CD14-positive monocyte (primary cell): Measurements from ENCODE around the gene SBSN. TPM values are rescaled to one million over a fixed set of nuclear protein-coding genes. Genes with fewer than 3 reads are reported as not detected.

Experiments
- DNase-seq, 3 donors: peaks; one replicate each; pipeline ENCODE4 v3.0.0-alpha.2; 2011 to 2022
- H2AFZ ChIP-seq: 2 replicates; pipeline ENCODE4 v1.6.0; 2012; ENCODE audit warnings: mild to moderate bottlenecking, low read depth, low read length, inconsistent platforms; ENCODE audit not compliant: insufficient read depth, poor library complexity, severe bottlenecking
- H3K27ac ChIP-seq, 2 donors: 1 replicate in 1 of 2; 2 replicates in 1 of 2; pipeline ENCODE4 v1.5.1; 2012 to 2013; ENCODE audit warnings: low read length in 2 of 2, control low read depth in 1 of 2, inconsistent platforms in 1 of 2, low read depth in 1 of 2, mild to moderate bottlenecking in 1 of 2
- H3K27me3 ChIP-seq, 2 donors: one replicate each; pipeline versions ENCODE4 v1.6.0 to v1.6.1; 2011 to 2013; ENCODE audit warnings: low read length in 2 of 2; ENCODE audit not compliant: control insufficient read depth in 2 of 2, insufficient read depth in 2 of 2
- H3K36me3 ChIP-seq, 2 donors: replicated peaks in 1 of 2; 1 replicate in 1 of 2; 2 replicates in 1 of 2; pipeline versions ENCODE4 v1.5.1 to v1.6.1; 2012 to 2013; ENCODE audit warnings: low read length in 2 of 2, control low read depth in 1 of 2, inconsistent platforms in 1 of 2, mild to moderate bottlenecking in 1 of 2; ENCODE audit not compliant: insufficient read depth in 2 of 2, control insufficient read depth in 1 of 2
- H3K4me1 ChIP-seq, 2 donors: 1 replicate in 1 of 2; 2 replicates in 1 of 2; pipeline versions ENCODE4 v1.5.1 to v1.6.1; 2012 to 2013; ENCODE audit warnings: low read length in 2 of 2, control low read depth in 1 of 2, inconsistent platforms in 1 of 2, mild to moderate bottlenecking in 1 of 2, moderate library complexity in 1 of 2; ENCODE audit not compliant: insufficient read depth in 2 of 2, control insufficient read depth in 1 of 2
- H3K4me2 ChIP-seq: replicated peaks from 2 replicates; pipeline ENCODE3; 2012; ENCODE audit warnings: low read length, moderate library complexity, mild to moderate bottlenecking; ENCODE audit not compliant: poor library complexity, severe bottlenecking; ENCODE audit errors: extremely low read depth
- H3K4me3 ChIP-seq, 3 experiments: fragments of 200-600 bp in 1 of 3; sonication (generic) in 1 of 3; replicated peaks in 1 of 3; 1 replicate in 2 of 3; 2 replicates in 1 of 3; pipeline ENCODE4 v1.5.1; 2011 to 2013; ENCODE audit warnings: low read length in 3 of 3, mild to moderate bottlenecking in 3 of 3, control low read depth in 2 of 3, low read depth in 2 of 3, inconsistent platforms in 1 of 3, moderate library complexity in 1 of 3
- H3K79me2 ChIP-seq: 2 replicates; pipeline ENCODE4 v1.6.0; 2012; ENCODE audit warnings: mild to moderate bottlenecking, control low read depth, inconsistent platforms, low read length, moderate library complexity; ENCODE audit not compliant: insufficient read depth
- H3K9ac ChIP-seq: 2 replicates; pipeline ENCODE4 v1.6.0; 2017; ENCODE audit warnings: low read length, mild to moderate bottlenecking; ENCODE audit not compliant: insufficient read depth, poor library complexity, severe bottlenecking
- H3K9me3 ChIP-seq, 2 donors: replicated peaks in 1 of 2; 1 replicate in 1 of 2; 2 replicates in 1 of 2; pipeline versions ENCODE4 v1.5.1 to v1.6.1; 2012 to 2013; ENCODE audit warnings: low read length in 2 of 2, control low read depth in 1 of 2; ENCODE audit not compliant: control insufficient read depth in 1 of 2, insufficient read depth in 1 of 2
- H4K20me1 ChIP-seq: 2 replicates; pipeline ENCODE4 v1.6.0; 2012; ENCODE audit warnings: mild to moderate bottlenecking, low read length, control low read depth, moderate library complexity; ENCODE audit not compliant: insufficient read depth
- H3K27ac Mint-ChIP-seq, 7 donors: one replicate each; pipeline ENCODE4 v1.8.0; 2020; ENCODE audit warnings: mild to moderate bottlenecking in 7 of 7, mixed read lengths in 7 of 7, moderate library complexity in 6 of 7, inconsistent platforms in 2 of 7
- H3K27me3 Mint-ChIP-seq, 3 donors: one replicate each; pipeline ENCODE4 v1.8.0; 2021 to 2022; ENCODE audit warnings: low read depth in 3 of 3, mild to moderate bottlenecking in 3 of 3, mixed read lengths in 3 of 3, moderate library complexity in 3 of 3, inconsistent platforms in 1 of 3
- H3K36me3 Mint-ChIP-seq, 2 donors: one replicate each; pipeline ENCODE4 v1.8.0; 2020; ENCODE audit warnings: mixed read lengths in 2 of 2, inconsistent platforms in 1 of 2, mild to moderate bottlenecking in 1 of 2
- H3K4me1 Mint-ChIP-seq: one replicate; pipeline ENCODE4 v1.8.0; 2020; ENCODE audit warnings: mild to moderate bottlenecking, mixed read lengths
- H3K4me3 Mint-ChIP-seq, 2 donors: one replicate each; pipeline ENCODE4 v1.8.0; 2020; ENCODE audit warnings: mild to moderate bottlenecking in 2 of 2, mixed read lengths in 2 of 2, moderate library complexity in 1 of 2
- H3K9me3 Mint-ChIP-seq, 7 donors: one replicate each; pipeline ENCODE4 v1.8.0; 2020 to 2022; ENCODE audit warnings: mixed read lengths in 7 of 7, mild to moderate bottlenecking in 6 of 7, moderate library complexity in 6 of 7, inconsistent platforms in 2 of 7
- WGBS: methylation state at CpG from one replicate; pipeline ENCODE4 v1.1.5; 2013; ENCODE audit warnings: missing lambda C conversion rate; ENCODE audit not compliant: insufficient coverage; 5-methylcytosine and 5-hydroxymethylcytosine counted together
- intact Hi-C, 2 donors: fragments of 100-400 bp; cut with micrococcal nuclease; formaldehyde crosslinking; loops; one replicate each; pipeline versions ENCODE4 v1.15.0 to v1.15.1; 2023
- polyA plus RNA-seq, 3 donors: library from polyadenylated mRNA; depleted of rRNA in 1 of 3; unstranded in 2 of 3; stranded (reverse) in 1 of 3; fragments of 300-500 nt in 2 of 3; fragments of >200 nt in 1 of 3; fragmentation: Illumina TruSeq in 2 of 3; gene quantifications; 1 replicate in 2 of 3; 2 replicates in 1 of 3; pipeline ENCODE4 v1.2.3, GENCODE V29; 2012 to 2021
- TF ChIP-seq, protein P1 (sequence below): fragments of 200-600 bp; IDR thresholded peaks from one replicate; pipeline ENCODE4 v1.8.0; 2022; ENCODE audit warnings: antibody characterized with exemption, mild to moderate bottlenecking

SBSN gene
- polyA plus RNA-seq, 3 donors, result not detected

- Histone ChIP-seq H4K20me1 (no peaks in the 10 kb centered on the region), H3K9me3 (no peaks in the 10 kb centered on the region), H3K27me3 (peaks cover 18 to 47% of the 10 kb centered on the region in 2 donors), H3K27ac (no peak overlapping the region), H3K9ac (no peak overlapping the region), H3K4me2 (no peak overlapping the region), H3K4me3 (no peak overlapping the region), H3K36me3 (no peaks in the 10 kb centered on the region), H2AFZ (no peak overlapping the region), H3K4me1 (peaks cover 0 to 4% of the 10 kb centered on the region in 2 donors), H3K79me2 (no peaks in the 10 kb centered on the region)
- peaks cover 0 to 2% (median 0%) of the 10 kb centered on the region in 7 donors for H3K9me3 Mint-ChIP-seq
- peaks cover 7% of the 10 kb centered on the region for H3K4me1 Mint-ChIP-seq
- H3K27me3 Mint-ChIP-seq, result peaks cover 56 to 73% (median 64%) of the 10 kb centered on the region in 3 donors
- 29% methylated on average over 7 of the region's 12 CpGs for WGBS
- H3K4me3 Mint-ChIP-seq, result peak overlapping the region in 1 of 2 donors; percentile 71
- TF ChIP-seq, protein P1, sequence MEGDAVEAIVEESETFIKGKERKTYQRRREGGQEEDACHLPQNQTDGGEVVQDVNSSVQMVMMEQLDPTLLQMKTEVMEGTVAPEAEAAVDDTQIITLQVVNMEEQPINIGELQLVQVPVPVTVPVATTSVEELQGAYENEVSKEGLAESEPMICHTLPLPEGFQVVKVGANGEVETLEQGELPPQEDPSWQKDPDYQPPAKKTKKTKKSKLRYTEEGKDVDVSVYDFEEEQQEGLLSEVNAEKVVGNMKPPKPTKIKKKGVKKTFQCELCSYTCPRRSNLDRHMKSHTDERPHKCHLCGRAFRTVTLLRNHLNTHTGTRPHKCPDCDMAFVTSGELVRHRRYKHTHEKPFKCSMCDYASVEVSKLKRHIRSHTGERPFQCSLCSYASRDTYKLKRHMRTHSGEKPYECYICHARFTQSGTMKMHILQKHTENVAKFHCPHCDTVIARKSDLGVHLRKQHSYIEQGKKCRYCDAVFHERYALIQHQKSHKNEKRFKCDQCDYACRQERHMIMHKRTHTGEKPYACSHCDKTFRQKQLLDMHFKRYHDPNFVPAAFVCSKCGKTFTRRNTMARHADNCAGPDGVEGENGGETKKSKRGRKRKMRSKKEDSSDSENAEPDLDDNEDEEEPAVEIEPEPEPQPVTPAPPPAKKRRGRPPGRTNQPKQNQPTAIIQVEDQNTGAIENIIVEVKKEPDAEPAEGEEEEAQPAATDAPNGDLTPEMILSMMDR, result no peak
- intact Hi-C loops, result no loop called here
- H3K27ac Mint-ChIP-seq, result peak overlapping the region in 1 of 7 donors; percentile 25
- peaks cover 0 to 1% of the 10 kb centered on the region in 2 donors for H3K36me3 Mint-ChIP-seq
- no peak for DNase-seq
These were observed 19.0 kb downstream of the SBSN start for GRCh38 chr19:35509018-35509652.

DNA sequence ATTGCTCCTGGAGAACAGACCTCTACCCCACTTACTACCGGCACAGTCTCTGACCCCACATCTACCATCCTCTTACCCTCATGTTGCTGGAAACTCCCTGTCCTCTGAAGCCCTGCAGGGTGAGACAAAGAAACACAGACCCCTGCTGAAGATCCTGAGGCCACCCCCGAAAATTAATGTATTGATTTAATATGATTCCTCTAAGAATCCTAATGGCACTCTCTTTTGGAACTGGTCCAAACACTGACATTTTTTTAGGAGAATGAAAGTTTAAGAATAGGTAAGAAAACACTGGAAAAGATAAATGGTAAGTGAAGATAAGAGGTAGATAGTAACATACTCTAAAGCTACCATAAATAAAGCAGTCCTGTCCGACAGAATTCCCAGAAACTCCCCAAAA is 20.0 kb downstream of the SBSN start:
- no peak overlapping the region for H3K4me2 ChIP-seq
- TF ChIP-seq, protein P1, result no peak
- intact Hi-C loops, result no loop called here

More for the DNA sequence above, 20.0 kb downstream of the SBSN start:
- Histone ChIP-seq H3K4me1 (peaks cover 0 to 4% of the 10 kb centered on the region in 2 donors), H3K79me2 (no peaks in the 10 kb centered on the region), H3K27me3 (peaks cover 18 to 46% of the 10 kb centered on the region in 2 donors), H3K36me3 (no peaks in the 10 kb centered on the region), H3K9ac (no peak overlapping the region), H3K27ac (no peak overlapping the region), H4K20me1 (no peaks in the 10 kb centered on the region), H3K4me3 (no peak overlapping the region), H2AFZ (no peak overlapping the region), H3K9me3 (no peaks in the 10 kb centered on the region)
- Mint-ChIP-seq H3K9me3 (peaks cover 0 to 2% (median 0%) of the 10 kb centered on the region in 7 donors), H3K4me3 (peak overlapping the region in 1 of 2 donors; percentile 64), H3K27ac (no peak overlapping the region), H3K4me1 (peaks cover 7% of the 10 kb centered on the region), H3K36me3 (peaks cover 0 to 1% of the 10 kb centered on the region in 2 donors), H3K27me3 (peaks cover 59 to 67% (median 63%) of the 10 kb centered on the region in 3 donors)
- 100% methylated on average over 1 of the region's 3 CpGs for WGBS
- DNase-seq, result no peak
